Loucy (cell line): Measurements from ENCODE around the gene C1QTNF3.

Source experiments
- CTCF ChIP-seq: fragments of 200-600 bp; sonication (generic); conservative IDR thresholded peaks from 2 replicates; pipeline ENCODE4 v1.5.1; 2014; ENCODE audit warnings: mild to moderate bottlenecking, antibody characterized with exemption, low read length
- EZH2phosphoT487 ChIP-seq: fragments of 200-600 bp; IDR thresholded peaks from 2 replicates; pipeline ENCODE4 v1.6.1; 2018; ENCODE audit warnings: antibody characterized with exemption, mild to moderate bottlenecking, moderate library complexity, borderline replicate concordance

GRCh38 chr5:34057569-34057968 is 14.6 kb upstream of the C1QTNF3 start:
- no peak for TF ChIP-seq CTCF
- TF ChIP-seq EZH2phosphoT487 = no peak
